Measurements from ENCODE around the gene TTC28.

DNA sequence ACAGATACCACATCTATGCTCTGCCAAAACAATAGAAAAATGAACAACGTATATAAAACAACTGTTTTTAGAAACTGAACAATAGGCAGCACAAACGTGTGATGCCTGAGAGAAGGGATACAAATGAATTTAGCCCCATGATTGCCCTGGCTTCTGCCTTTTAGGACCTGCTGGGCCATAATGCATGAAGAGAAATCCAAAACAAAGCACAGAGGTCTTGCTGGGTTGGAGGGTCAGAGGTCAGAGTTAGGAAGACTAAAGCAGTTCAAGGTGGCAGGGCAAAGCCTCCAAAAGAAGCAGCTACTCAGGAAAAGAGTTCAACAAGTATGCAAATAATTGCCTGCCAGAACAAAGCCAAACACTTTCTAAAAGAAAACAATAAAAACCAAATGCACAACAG, 138.5 kb downstream of the TTC28 start:
- TF ChIP-seq, protein P1, sequence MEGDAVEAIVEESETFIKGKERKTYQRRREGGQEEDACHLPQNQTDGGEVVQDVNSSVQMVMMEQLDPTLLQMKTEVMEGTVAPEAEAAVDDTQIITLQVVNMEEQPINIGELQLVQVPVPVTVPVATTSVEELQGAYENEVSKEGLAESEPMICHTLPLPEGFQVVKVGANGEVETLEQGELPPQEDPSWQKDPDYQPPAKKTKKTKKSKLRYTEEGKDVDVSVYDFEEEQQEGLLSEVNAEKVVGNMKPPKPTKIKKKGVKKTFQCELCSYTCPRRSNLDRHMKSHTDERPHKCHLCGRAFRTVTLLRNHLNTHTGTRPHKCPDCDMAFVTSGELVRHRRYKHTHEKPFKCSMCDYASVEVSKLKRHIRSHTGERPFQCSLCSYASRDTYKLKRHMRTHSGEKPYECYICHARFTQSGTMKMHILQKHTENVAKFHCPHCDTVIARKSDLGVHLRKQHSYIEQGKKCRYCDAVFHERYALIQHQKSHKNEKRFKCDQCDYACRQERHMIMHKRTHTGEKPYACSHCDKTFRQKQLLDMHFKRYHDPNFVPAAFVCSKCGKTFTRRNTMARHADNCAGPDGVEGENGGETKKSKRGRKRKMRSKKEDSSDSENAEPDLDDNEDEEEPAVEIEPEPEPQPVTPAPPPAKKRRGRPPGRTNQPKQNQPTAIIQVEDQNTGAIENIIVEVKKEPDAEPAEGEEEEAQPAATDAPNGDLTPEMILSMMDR (IDR thresholded peaks at IDR 0.05 in 2 of 3, conservative IDR thresholded peaks at IDR 0.05 in 1 of 3; ENCODE audit: borderline replicate concordance in 1 of 3, insufficient read depth in 1 of 3, low read depth in 2 of 3, low read length in 2 of 3) = no peak
- TF ChIP-seq POLR2A (IDR thresholded peaks at IDR 0.05; ENCODE audit: borderline replicate concordance, extremely low read depth, insufficient read depth, insufficient read length) (no peak), JUND (IDR thresholded peaks at IDR 0.05) (no peak)
- TF ChIP-seq, protein P2, sequence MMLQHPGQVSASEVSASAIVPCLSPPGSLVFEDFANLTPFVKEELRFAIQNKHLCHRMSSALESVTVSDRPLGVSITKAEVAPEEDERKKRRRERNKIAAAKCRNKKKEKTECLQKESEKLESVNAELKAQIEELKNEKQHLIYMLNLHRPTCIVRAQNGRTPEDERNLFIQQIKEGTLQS (IDR thresholded peaks at IDR 0.05) = no peak
